IMR-90 (cell line): Measurements from ENCODE around the gene CNTN4.

Experiments
- BHLHE40 ChIP-seq: fragments of 150-350 bp; IDR thresholded peaks from 2 replicates; pipeline ENCODE4 v1.6.1; 2016; ENCODE audit warnings: mild to moderate bottlenecking, low read depth, low read length
- CEBPB ChIP-seq: IDR thresholded peaks from 2 replicates; pipeline ENCODE4 v1.6.1; 2012; ENCODE audit warnings: low read depth, low read length, improper control_type of control experiment
- CHD1 ChIP-seq: IDR thresholded peaks from 2 replicates; pipeline ENCODE4 v1.6.1; 2012; ENCODE audit warnings: low read depth, low read length, improper control_type of control experiment
- MAFK ChIP-seq: IDR thresholded peaks from 2 replicates; pipeline ENCODE4 v1.6.1; 2012; ENCODE audit warnings: low read depth, low read length, improper control_type of control experiment
- MAZ ChIP-seq: IDR thresholded peaks from 2 replicates; pipeline ENCODE4 v1.6.1; 2012; ENCODE audit warnings: low read depth, mild to moderate bottlenecking, low read length, improper control_type of control experiment, moderate library complexity, borderline replicate concordance
- MXI1 ChIP-seq: IDR thresholded peaks from 2 replicates; pipeline ENCODE4 v1.6.1; 2012; ENCODE audit warnings: low read depth, mild to moderate bottlenecking, low read length, moderate library complexity, borderline replicate concordance
- POLR2A ChIP-seq: IDR thresholded peaks from 2 replicates; pipeline ENCODE4 v1.6.1; 2012; ENCODE audit warnings: mild to moderate bottlenecking, low read depth, low read length
- RAD21 ChIP-seq: IDR thresholded peaks from 2 replicates; pipeline ENCODE4 v1.6.1; 2012; ENCODE audit warnings: low read length, improper control_type of control experiment
- RCOR1 ChIP-seq: IDR thresholded peaks from 2 replicates; pipeline ENCODE4 v1.6.1; 2012; ENCODE audit warnings: mild to moderate bottlenecking, low read length, improper control_type of control experiment; ENCODE audit not compliant: insufficient replicate concordance
- RFX5 ChIP-seq: IDR thresholded peaks from 2 replicates; pipeline ENCODE4 v1.8.0; 2012; ENCODE audit warnings: low read depth, mild to moderate bottlenecking, low read length, moderate library complexity
- SMC3 ChIP-seq: fragments of 150-350 bp; IDR thresholded peaks from 2 replicates; pipeline ENCODE4 v1.6.1; 2016; ENCODE audit warnings: low read depth, mild to moderate bottlenecking, antibody characterized with exemption, low read length, moderate library complexity
- TF ChIP-seq, protein P1 (sequence below): conservative IDR thresholded peaks from 2 replicates; pipeline ENCODE4 v1.5.1; 2012; ENCODE audit warnings: mild to moderate bottlenecking, low read depth, low read length, improper control_type of control experiment
- TF ChIP-seq, protein P2 (sequence below): fragments of 150-350 bp; IDR thresholded peaks from 2 replicates; pipeline ENCODE4 v1.6.1; 2016; ENCODE audit warnings: low read depth, mild to moderate bottlenecking, low read length, moderate library complexity, borderline replicate concordance

DNA sequence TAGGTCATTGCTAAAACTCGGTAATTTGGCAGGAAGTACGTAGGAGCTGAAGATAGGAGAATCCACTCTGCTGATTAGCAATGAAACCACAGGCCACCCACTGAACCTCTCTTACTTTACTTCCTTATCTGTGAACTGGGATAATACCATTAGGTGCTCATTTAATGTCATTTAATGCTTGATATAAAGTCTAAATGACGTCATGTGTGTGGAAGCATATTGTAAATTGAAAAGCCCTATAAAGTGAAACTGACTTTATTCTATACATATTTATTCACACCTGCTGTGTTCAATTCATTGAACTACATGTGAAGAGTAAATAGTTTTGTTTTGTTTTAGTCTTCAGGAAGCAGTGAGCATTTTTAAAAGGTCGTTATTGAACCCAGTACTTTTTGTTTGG lies 137.5 kb downstream of the CNTN4 start:
- TF ChIP-seq POLR2A = no peak
- no peak for TF ChIP-seq BHLHE40
- TF ChIP-seq MAZ = no peak
- TF ChIP-seq, protein P1, sequence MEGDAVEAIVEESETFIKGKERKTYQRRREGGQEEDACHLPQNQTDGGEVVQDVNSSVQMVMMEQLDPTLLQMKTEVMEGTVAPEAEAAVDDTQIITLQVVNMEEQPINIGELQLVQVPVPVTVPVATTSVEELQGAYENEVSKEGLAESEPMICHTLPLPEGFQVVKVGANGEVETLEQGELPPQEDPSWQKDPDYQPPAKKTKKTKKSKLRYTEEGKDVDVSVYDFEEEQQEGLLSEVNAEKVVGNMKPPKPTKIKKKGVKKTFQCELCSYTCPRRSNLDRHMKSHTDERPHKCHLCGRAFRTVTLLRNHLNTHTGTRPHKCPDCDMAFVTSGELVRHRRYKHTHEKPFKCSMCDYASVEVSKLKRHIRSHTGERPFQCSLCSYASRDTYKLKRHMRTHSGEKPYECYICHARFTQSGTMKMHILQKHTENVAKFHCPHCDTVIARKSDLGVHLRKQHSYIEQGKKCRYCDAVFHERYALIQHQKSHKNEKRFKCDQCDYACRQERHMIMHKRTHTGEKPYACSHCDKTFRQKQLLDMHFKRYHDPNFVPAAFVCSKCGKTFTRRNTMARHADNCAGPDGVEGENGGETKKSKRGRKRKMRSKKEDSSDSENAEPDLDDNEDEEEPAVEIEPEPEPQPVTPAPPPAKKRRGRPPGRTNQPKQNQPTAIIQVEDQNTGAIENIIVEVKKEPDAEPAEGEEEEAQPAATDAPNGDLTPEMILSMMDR = no peak
- TF ChIP-seq RFX5 = no peak
- TF ChIP-seq MXI1 = no peak
- TF ChIP-seq CEBPB = no peak
- no peak for TF ChIP-seq RAD21
- TF ChIP-seq CHD1 = no peak
- TF ChIP-seq, protein P2, sequence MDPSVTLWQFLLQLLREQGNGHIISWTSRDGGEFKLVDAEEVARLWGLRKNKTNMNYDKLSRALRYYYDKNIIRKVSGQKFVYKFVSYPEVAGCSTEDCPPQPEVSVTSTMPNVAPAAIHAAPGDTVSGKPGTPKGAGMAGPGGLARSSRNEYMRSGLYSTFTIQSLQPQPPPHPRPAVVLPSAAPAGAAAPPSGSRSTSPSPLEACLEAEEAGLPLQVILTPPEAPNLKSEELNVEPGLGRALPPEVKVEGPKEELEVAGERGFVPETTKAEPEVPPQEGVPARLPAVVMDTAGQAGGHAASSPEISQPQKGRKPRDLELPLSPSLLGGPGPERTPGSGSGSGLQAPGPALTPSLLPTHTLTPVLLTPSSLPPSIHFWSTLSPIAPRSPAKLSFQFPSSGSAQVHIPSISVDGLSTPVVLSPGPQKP = no peak
- TF ChIP-seq SMC3 = no peak
- TF ChIP-seq MAFK = no peak
- no peak for TF ChIP-seq RCOR1
